Endodermal cell (in vitro differentiated cells): ENCODE results near the gene TBC1D23. TPM values are rescaled to one million over a fixed set of nuclear protein-coding genes. Genes with fewer than 3 reads are reported as not detected.

Source experiments
- DNase-seq: peaks from one replicate; pipeline ENCODE4 v3.0.0-alpha.2; 2017
- H3K27ac ChIP-seq: 2 replicates; pipeline ENCODE4 v1.5.1; 2013; ENCODE audit warnings: mild to moderate bottlenecking, low read depth, low read length, moderate library complexity
- H3K27me3 ChIP-seq: 2 replicates; pipeline ENCODE4 v1.6.1; 2013; ENCODE audit warnings: mild to moderate bottlenecking, low read length, moderate library complexity; ENCODE audit not compliant: insufficient read depth, control insufficient read depth, poor library complexity, severe bottlenecking
- H3K36me3 ChIP-seq: 2 replicates; pipeline ENCODE4 v1.7.0; 2013; ENCODE audit warnings: mild to moderate bottlenecking, low read length, moderate library complexity; ENCODE audit not compliant: control insufficient read depth, insufficient read depth
- H3K4me1 ChIP-seq: one replicate; pipeline ENCODE4 v1.7.0; 2013; ENCODE audit warnings: low read length; ENCODE audit not compliant: control insufficient read depth, insufficient read depth
- H3K4me3 ChIP-seq: 2 replicates; pipeline ENCODE4 v1.5.1; 2013; ENCODE audit warnings: mild to moderate bottlenecking, low read length, moderate library complexity
- H3K9ac ChIP-seq: 2 replicates; pipeline ENCODE4 v1.6.1; 2013; ENCODE audit warnings: mild to moderate bottlenecking, low read length, moderate library complexity; ENCODE audit not compliant: poor library complexity, severe bottlenecking; ENCODE audit errors: extremely low read depth
- H3K9me3 ChIP-seq: 2 replicates; pipeline ENCODE4 v1.6.1; 2013; ENCODE audit warnings: mild to moderate bottlenecking, low read length, moderate library complexity; ENCODE audit not compliant: control insufficient read depth
- H3K27ac Mint-ChIP-seq: 2 replicates; pipeline ENCODE4 v1.8.0; 2020; ENCODE audit warnings: mixed read lengths
- H3K27me3 Mint-ChIP-seq: 2 replicates; pipeline ENCODE4 v1.8.0; 2021; ENCODE audit warnings: mild to moderate bottlenecking, mixed read lengths; ENCODE audit not compliant: insufficient read depth
- H3K36me3 Mint-ChIP-seq: 2 replicates; pipeline ENCODE4 v1.8.0; 2020; ENCODE audit warnings: low read depth, mixed read lengths
- H3K4me1 Mint-ChIP-seq: 2 replicates; pipeline ENCODE4 v1.8.0; 2020; ENCODE audit warnings: mixed read lengths
- H3K4me3 Mint-ChIP-seq: 2 replicates; pipeline ENCODE4 v1.8.0; 2020; ENCODE audit warnings: mild to moderate bottlenecking, moderate library complexity, mixed read lengths
- H3K9me3 Mint-ChIP-seq: 2 replicates; pipeline ENCODE4 v1.8.0; 2020; ENCODE audit warnings: mild to moderate bottlenecking, mixed read lengths
- WGBS, 2 experiments: methylation state at CpG; one replicate each; pipeline versions ENCODE4 v1.1.5 to v1.1.7; 2013; ENCODE audit warnings: missing lambda C conversion rate in 2 of 2, mixed read lengths in 1 of 2; ENCODE audit not compliant: insufficient coverage in 1 of 2, insufficient read length in 1 of 2; 5-methylcytosine and 5-hydroxymethylcytosine counted together
- total RNA-seq, 2 donors: library from RNA; stranded (reverse); fragmentation: NEBNext Ultra II Directional in 1 of 2; extraction: Animal tissue kit (Norgen Biotek cat#: 25700) in 1 of 2; gene quantifications; 2 replicates in 1 of 2; 3 replicates in 1 of 2; pipeline ENCODE4 v1.2.1, GENCODE V29; 2021
- TF ChIP-seq, protein P1 (sequence below): fragments of 200-600 bp; sonication (generic); conservative IDR thresholded peaks from 2 replicates; pipeline ENCODE4 v1.5.0; 2021; ENCODE audit warnings: antibody characterized with exemption, mild to moderate bottlenecking

The TBC1D23 gene
- total RNA-seq, 2 donors from 2014 or later: 30.9 to 32.0 TPM

DNA sequence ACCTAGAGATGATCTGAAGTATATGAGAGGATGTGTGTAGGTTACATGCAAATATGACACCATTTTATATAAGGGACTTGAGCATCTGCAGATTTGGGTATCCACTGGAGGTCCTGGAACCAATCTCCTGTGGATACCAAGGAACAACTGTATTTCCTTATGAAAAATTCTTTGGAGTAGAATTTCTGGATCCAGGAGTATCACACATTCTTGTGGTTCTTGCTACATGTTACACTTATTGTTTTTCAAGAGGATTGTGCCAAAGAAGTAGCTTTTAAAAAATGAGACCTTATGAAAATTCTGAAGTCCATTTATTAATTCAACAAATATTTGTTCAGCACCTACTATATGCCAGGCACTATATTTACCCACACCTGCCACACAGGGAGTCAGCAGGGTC is 15.7 kb upstream of the TBC1D23 start:
- Histone ChIP-seq H3K9me3 (peaks cover 8% of the 10 kb centered on the region), H3K27ac (no peak overlapping the region), H3K4me1 (no peaks in the 10 kb centered on the region), H3K27me3 (no peaks in the 10 kb centered on the region), H3K36me3 (no peaks in the 10 kb centered on the region), H3K9ac (no peak overlapping the region), H3K4me3 (no peak overlapping the region)
- Mint-ChIP-seq H3K9me3 (peaks cover 5% of the 10 kb centered on the region), H3K36me3 (peaks cover 3% of the 10 kb centered on the region), H3K27ac (no peak overlapping the region), H3K4me3 (no peak overlapping the region), H3K27me3 (no peaks in the 10 kb centered on the region), H3K4me1 (no peaks in the 10 kb centered on the region)
- TF ChIP-seq, protein P1, sequence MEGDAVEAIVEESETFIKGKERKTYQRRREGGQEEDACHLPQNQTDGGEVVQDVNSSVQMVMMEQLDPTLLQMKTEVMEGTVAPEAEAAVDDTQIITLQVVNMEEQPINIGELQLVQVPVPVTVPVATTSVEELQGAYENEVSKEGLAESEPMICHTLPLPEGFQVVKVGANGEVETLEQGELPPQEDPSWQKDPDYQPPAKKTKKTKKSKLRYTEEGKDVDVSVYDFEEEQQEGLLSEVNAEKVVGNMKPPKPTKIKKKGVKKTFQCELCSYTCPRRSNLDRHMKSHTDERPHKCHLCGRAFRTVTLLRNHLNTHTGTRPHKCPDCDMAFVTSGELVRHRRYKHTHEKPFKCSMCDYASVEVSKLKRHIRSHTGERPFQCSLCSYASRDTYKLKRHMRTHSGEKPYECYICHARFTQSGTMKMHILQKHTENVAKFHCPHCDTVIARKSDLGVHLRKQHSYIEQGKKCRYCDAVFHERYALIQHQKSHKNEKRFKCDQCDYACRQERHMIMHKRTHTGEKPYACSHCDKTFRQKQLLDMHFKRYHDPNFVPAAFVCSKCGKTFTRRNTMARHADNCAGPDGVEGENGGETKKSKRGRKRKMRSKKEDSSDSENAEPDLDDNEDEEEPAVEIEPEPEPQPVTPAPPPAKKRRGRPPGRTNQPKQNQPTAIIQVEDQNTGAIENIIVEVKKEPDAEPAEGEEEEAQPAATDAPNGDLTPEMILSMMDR: no peak
- no peak for DNase-seq

DNA sequence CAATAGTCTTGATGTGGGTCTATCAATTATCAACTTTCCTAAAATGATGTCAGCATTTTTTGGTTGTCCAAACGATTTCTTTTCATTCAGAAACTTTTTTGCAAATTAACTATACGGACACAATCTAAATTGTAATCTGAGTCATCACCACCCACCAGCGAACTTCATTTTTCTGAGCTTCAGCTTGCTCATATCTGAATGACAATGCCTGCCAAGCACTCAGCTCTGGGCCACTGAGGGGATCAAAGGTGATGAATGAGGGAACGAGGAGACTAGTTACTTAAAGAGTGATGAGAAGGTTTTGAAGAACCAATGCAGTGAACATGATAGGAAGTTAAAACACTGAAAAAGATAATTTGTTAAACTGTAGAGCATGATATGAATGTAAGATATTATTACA is 14.9 kb upstream of the TBC1D23 start:
- Mint-ChIP-seq H3K36me3 (peaks cover 3% of the 10 kb centered on the region), H3K4me3 (no peak overlapping the region), H3K9me3 (peaks cover 5% of the 10 kb centered on the region), H3K27ac (no peak overlapping the region), H3K27me3 (no peaks in the 10 kb centered on the region), H3K4me1 (no peaks in the 10 kb centered on the region)
- TF ChIP-seq, protein P1: no peak
- H3K4me3 ChIP-seq: no peak overlapping the region
- peaks cover 8% of the 10 kb centered on the region for H3K9me3 ChIP-seq
- H3K9ac ChIP-seq: no peak overlapping the region
- 42 to 49% methylated on average over 2 to 4 of the region's 4 CpGs for WGBS, 2 experiments
- H3K36me3 ChIP-seq: no peaks in the 10 kb centered on the region
- no peaks in the 10 kb centered on the region for H3K4me1 ChIP-seq
- H3K27me3 ChIP-seq: no peaks in the 10 kb centered on the region
- H3K27ac ChIP-seq: no peak overlapping the region
- no peak for DNase-seq

DNA sequence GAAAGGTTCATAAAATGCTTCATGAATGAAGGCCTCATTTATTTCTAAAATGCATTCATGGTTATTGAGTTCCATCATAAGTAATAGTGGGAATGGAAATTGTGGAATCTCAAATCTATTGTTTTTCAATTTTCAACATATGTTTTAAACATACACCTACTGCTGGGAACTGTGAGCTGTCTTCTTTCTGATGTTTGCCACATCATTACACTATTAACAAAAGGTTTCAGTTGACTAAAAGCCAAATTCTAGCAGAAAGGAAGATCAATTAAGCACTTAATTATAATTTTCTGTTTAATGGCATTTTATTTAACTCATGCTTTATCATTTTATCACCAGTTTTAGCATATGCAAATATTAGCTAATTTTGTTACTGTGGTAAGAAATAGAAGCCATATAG is 13.8 kb upstream of the TBC1D23 start:
- no peaks in the 10 kb centered on the region for H3K36me3 ChIP-seq
- peaks cover 8% of the 10 kb centered on the region for H3K9me3 ChIP-seq
- Mint-ChIP-seq H3K27me3 (no peaks in the 10 kb centered on the region), H3K27ac (no peak overlapping the region), H3K36me3 (peaks cover 3% of the 10 kb centered on the region), H3K4me3 (no peak overlapping the region), H3K9me3 (peaks cover 5% of the 10 kb centered on the region), H3K4me1 (no peaks in the 10 kb centered on the region)
- TF ChIP-seq, protein P1: no peak
- no peaks in the 10 kb centered on the region for H3K4me1 ChIP-seq
- no peak overlapping the region for H3K4me3 ChIP-seq
- no peak for DNase-seq
- no peaks in the 10 kb centered on the region for H3K27me3 ChIP-seq
- no peak overlapping the region for H3K9ac ChIP-seq
- no peak overlapping the region for H3K27ac ChIP-seq
